Stimulated activated CD8-positive, alpha-beta memory T cell treated with anti-CD3 and anti-CD28 coated beads, Interleukin-7, amount 100 ng/mL, for 24 hours (primary cell): ENCODE data around the gene PPIL4.
"Not testable (repeated sequence)": the region's sequence is repeated elsewhere in the genome, so short reads cannot be mapped to it uniquely, and the experiment has no call there.

Experiments used
- DNase-seq: peaks from one replicate; pipeline ENCODE4 v3.0.0-alpha.2; 2020; ENCODE audit warnings: low read depth

Gene PPIL4

GRCh38 chr6:149529650-149530049 lies 16.2 kb downstream of the PPIL4 start:
- no peak for DNase-seq

- DNase-seq, result no peak
These were observed 30.3 kb downstream of the PPIL4 start for GRCh38 chr6:149515494-149515893.

- no peak for DNase-seq
These were observed 31.9 kb downstream of the PPIL4 start for GRCh38 chr6:149513915-149514314.

GRCh38 chr6:149510793-149511512 lies 34.9 kb downstream of the PPIL4 start:
- no peak for DNase-seq

- no peak for DNase-seq
These were observed 37.4 kb downstream of the PPIL4 start for GRCh38 chr6:149508485-149508884.

- no peak for DNase-seq
These were observed 42.0 kb downstream of the PPIL4 start for GRCh38 chr6:149503872-149504271.

- no peak for DNase-seq
These were observed 42.6 kb downstream of the PPIL4 start for GRCh38 chr6:149503276-149503675.

- no peak for DNase-seq
These were observed 44.1 kb downstream of the PPIL4 start for GRCh38 chr6:149501768-149502167.

GRCh38 chr6:149501201-149501600 lies 44.6 kb downstream of the PPIL4 start:
- DNase-seq, result no peak

GRCh38 chr6:149500096-149500495 lies 45.7 kb downstream of the PPIL4 start:
- DNase-seq, result no peak

GRCh38 chr6:149499066-149499465 lies 46.8 kb downstream of the PPIL4 start:
- no peak for DNase-seq

GRCh38 chr6:149497365-149497764 lies 48.5 kb downstream of the PPIL4 start:
- no peak for DNase-seq

GRCh38 chr6:149496597-149496996 lies 49.2 kb downstream of the PPIL4 start:
- not testable (repeated sequence) for DNase-seq

- not testable (repeated sequence) for DNase-seq
These were observed 50.4 kb downstream of the PPIL4 start for GRCh38 chr6:149495349-149496016.

- DNase-seq, result not testable (repeated sequence)
These were observed 51.0 kb downstream of the PPIL4 start for GRCh38 chr6:149494810-149495209.

GRCh38 chr6:149493761-149494320 lies 52.0 kb downstream of the PPIL4 start:
- DNase-seq, result no peak

- DNase-seq, result no peak
These were observed 53.0 kb downstream of the PPIL4 start for GRCh38 chr6:149492798-149493343.

- DNase-seq, result no peak
These were observed 55.9 kb downstream of the PPIL4 start for GRCh38 chr6:149489967-149490366.

GRCh38 chr6:149488815-149489214 lies 57.0 kb downstream of the PPIL4 start:
- DNase-seq, result no peak

- DNase-seq, result no peak
These were observed 58.5 kb downstream of the PPIL4 start for GRCh38 chr6:149487316-149487715.

GRCh38 chr6:149484733-149485700 lies 60.8 kb downstream of the PPIL4 start, which contains the start of gene ZC3H12D:
Gene ZC3H12D, minus strand, starts transcription at chr6:149485014. Its CDS starts 10,471 bp downstream, at chr6:149474543.
- DNase-seq, result no peak
